Measurements from ENCODE around the gene AZIN2. TPM values are rescaled to one million over a fixed set of nuclear protein-coding genes. Genes with fewer than 3 reads are reported as not detected.

Gene AZIN2
- total RNA-seq, 1 experiment from 2014 or later, result 0.39 TPM

- Histone ChIP-seq H2AK5ac (ENCODE audit: insufficient read length, low read length) (no peak overlapping the region), H2AFZ (ENCODE audit: low read length) (no peak overlapping the region), H3K79me2 (ENCODE audit: insufficient read depth, low read length) (no peaks in the 10 kb centered on the region), H3K18ac (ENCODE audit: insufficient read length, low read depth, low read length) (no peak overlapping the region), H3K23ac (ENCODE audit: insufficient read length, low read depth, low read length) (no peak overlapping the region), H4K5ac (ENCODE audit: insufficient read length, low read depth, low read length) (no peak overlapping the region), H3K56ac (ENCODE audit: insufficient read length, low read depth, low read length) (no peak overlapping the region), H2BK120ac (ENCODE audit: low read depth, low read length, poor library complexity, severe bottlenecking) (no peak overlapping the region), H3K9ac (ENCODE audit: extremely low read depth, insufficient read length, low read length) (no peak overlapping the region), H3K23me2 (ENCODE audit: insufficient read length, low read depth, low read length, poor library complexity, severe bottlenecking) (no peaks in the 10 kb centered on the region), H3K9me3 (ENCODE audit: control insufficient read depth, low read depth, low read length) (no peaks in the 10 kb centered on the region), H3K14ac (ENCODE audit: insufficient read depth, low read length) (no peak overlapping the region), H3K4me1 (ENCODE audit: insufficient read depth, low read length) (peaks cover 14% of the 10 kb centered on the region; the same call in 1 of the 2 replicates), H2BK20ac (ENCODE audit: low read depth, low read length, poor library complexity, severe bottlenecking) (no peak overlapping the region), H3K27me3 (ENCODE audit: insufficient read depth, low read length) (0 out of 2 replicates have a peak, but pooled peaks cover 3% of the 10 kb centered on the region), H3K27ac (ENCODE audit: insufficient read length, low read depth, low read length) (no peak overlapping the region), H2BK15ac (ENCODE audit: low read depth, low read length) (no peak overlapping the region), H3K4ac (ENCODE audit: low read depth, low read length) (no peak overlapping the region), H2BK12ac (ENCODE audit: insufficient read length, low read depth, low read length) (no peak overlapping the region), H3K79me1 (ENCODE audit: insufficient read depth, low read depth, low read length, poor library complexity, severe bottlenecking) (no peaks in the 10 kb centered on the region), H4K20me1 (ENCODE audit: control insufficient read depth, insufficient read depth, insufficient read length) (no peaks in the 10 kb centered on the region), H4K8ac (replicated peaks; ENCODE audit: insufficient read length, low read depth, low read length) (no peak overlapping the region), H4K91ac (ENCODE audit: insufficient read length, low read depth, low read length) (no peak overlapping the region), H3K4me2 (ENCODE audit: insufficient read depth, insufficient read length, low read length) (no peak overlapping the region), H2BK5ac (ENCODE audit: insufficient read length, low read length) (no peak overlapping the region), H3T11ph (ENCODE audit: low read length) (no peak overlapping the region)
- WGBS (ENCODE audit: extremely low coverage, insufficient read length, low lambda C conversion rate), result no CpG with 5 or more reads among the region's 2 CpGs
- Mint-ChIP-seq H3K27me3 (ENCODE audit: low read depth) (no peaks in the 10 kb centered on the region), H3K36me3 (ENCODE audit: insufficient read depth in 1 of 3, low read depth in 3 of 3) (no peaks in the 10 kb centered on the region; a peak in 1 of 7 replicates), H3K4me3 (no peak overlapping the region; a peak in 1 of 5 replicates), H3K4me1 (peaks cover 48 to 56% of the 10 kb centered on the region in 2 experiments), H3K27ac (peak overlapping the region; percentile 55 to 94 (median 90)), H3K9me3 (no peaks in the 10 kb centered on the region)
- TF ChIP-seq CTCF (conservative IDR thresholded peaks at IDR 0.05), result no peak
- DNase-seq, result no peak
Observed at GRCh38 chr1:33141216-33141615, 60.3 kb downstream of the AZIN2 start.

Data from H9 (cell line).